ENCODE data around the gene RHD.
"Not testable (repeated sequence)": the region's sequence is repeated elsewhere in the genome, so short reads cannot be mapped to it uniquely, and the experiment has no call there.

The RHD gene

DNA sequence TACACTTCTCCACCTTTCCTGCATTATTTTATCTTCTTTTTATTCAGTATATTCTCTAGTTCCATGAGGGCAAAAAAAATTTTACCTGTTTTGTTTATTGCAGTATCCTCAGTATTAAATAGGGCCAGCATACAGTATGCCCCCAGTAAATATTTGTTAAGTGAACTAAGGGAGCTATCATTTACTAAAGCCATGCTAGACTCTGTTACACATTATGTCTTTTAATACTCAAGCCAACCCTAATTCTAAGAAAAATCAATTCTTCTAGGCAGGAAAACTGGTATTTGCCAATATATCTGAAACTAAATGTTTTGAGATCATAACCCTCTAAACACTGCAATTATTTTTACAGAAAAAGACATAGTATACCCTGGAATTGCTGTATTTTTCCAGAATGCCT is 84.1 kb downstream of the RHD start:
- DNase-seq (ENCODE audit: low read depth): no peak

DNA sequence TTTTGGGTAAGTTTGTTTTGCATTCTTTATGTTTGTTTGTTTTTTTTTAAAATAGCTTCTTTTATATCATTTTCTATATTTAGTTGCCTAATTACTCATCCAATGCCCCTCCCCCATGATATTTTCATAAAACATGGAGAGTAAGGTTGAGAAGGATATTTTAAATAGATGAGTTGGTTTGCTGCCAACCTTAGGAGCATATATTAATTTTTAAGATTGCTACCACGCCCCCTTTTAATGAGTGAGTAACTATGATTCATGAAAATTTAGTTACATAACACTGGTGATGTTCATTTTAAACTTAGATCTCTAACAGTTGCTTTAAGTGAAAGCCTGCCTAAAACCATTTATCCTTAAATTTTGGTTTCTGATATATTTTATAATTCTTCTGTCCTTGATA is 84.5 kb downstream of the RHD start:
- peak; percentile 39 for DNase-seq (ENCODE audit: low read depth)

DNA sequence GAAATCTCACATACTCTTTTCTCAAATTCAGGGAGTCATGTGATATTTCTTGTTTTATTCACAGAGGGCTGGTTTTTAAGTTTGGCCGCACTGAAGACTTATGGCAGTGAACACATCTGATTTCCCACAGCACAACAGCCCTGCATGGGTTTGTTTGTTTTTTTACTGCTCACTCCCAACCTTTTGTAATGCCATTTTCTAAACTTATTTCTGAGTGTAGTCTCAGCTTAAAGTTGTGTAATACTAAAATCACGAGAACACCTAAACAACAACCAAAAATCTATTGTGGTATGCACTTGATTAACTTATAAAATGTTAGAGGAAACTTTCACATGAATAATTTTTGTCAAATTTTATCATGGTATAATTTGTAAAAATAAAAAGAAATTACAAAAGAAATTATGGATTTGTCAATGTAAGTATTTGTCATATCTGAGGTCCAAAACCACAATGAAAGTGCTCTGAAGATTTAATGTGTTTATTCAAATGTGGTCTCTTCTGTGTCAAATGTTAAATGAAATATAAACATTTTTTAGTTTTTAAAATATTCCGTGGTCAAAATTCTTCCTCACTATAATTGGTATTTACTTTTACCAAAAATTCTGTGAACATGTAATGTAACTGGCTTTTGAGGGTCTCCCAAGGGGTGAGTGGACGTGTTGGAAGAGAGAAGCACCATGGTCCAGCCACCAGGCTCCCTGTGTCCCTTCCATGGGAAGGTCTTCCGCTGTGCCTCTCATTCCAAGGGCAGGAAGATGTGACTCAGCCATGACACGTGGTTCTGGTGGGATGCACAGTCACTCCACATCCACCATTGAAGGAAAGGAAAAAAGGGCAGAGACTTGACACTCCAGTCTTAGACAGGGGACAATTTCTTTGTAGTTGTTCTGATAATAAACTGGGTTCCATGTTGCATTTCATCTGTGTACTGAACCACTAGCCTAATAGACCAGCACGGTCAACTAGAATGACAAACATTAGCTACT is 88.6 kb downstream of the RHD start:
- peak; percentile 40 for DNase-seq (ENCODE audit: low read depth)

DNA sequence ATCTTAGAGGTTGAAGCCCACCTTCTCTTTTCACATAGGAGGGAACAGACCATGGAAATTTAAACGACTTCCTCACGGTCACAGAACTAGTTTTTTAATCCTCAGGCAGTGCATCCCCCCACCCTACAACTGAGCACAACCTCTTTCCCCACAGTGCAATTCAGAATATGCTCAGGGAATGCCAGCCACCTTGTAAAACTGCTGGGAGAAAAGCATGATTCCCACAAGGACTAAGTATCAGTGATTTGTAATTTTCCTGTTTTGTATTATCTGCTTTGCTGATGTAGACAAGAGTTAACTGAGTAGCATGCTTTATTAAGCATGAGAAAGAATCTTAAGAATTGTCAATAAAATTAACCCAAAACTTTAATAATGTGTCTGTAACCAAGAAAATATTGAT is 89.6 kb downstream of the RHD start:
- no peak for DNase-seq (ENCODE audit: low read depth)

DNA sequence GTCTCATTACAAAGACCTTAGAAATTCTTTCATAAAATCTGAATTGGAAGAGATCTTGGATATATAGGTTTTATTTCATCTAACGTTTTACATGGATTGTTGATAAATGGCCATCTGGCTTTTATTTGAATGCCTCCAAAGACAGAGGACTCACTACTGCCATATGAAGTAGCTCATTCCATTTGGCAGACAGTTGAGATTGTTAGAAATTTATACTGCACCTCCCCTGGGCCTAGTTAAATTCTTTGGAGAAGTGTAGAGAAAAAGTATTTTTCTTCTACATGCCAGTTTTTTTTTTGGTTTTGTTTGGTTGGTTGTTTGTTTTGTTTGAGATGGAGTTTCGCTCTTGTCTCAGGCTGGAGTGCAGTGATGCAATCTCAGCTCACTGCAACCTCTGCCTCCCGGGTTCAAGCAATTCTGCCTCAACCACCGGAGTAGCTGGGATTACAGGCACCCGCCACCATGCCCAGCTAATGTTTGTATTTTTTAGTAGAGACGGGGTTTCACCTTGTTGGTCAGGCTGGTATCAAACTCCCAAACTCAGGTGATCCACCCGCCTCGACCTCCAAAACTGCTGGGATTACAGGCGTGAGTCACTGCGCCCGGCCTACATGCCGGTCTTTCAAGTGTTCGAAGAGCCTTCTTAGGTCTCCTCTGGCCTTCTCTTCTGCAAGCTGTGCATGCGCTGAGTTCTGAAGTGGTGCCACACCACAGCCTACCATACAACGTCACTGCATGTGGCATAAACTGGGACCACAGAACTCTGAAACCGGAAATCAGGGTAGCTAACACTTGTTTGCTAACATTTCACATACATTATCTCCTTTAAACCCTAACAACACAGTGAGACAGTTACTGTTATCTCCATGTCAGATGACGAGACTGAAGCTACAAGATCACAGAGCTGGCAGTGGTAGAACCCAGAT is 90.6 kb downstream of the RHD start:
- DNase-seq (ENCODE audit: low read depth): not testable (repeated sequence)

DNA sequence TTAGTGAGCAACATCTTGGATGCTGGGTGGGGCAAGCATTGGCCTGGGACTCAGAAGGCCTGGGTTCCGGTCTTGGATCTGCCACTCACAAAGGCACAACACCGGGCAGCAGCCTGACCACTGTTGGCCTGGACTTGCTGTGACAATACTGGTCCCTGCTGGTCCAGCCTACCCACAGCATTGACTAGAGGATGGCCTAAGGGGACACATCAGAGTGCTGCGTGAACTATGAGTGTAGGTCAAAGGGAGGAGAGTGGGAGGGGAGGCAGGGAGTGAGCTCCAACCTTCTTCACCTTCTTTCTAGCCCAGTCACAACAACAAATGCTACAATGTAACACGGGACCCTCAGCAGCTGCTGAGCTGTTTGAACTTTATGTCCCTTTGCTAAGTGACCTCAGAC is 96.9 kb downstream of the RHD start:
- no peak for DNase-seq (ENCODE audit: low read depth)

DNA sequence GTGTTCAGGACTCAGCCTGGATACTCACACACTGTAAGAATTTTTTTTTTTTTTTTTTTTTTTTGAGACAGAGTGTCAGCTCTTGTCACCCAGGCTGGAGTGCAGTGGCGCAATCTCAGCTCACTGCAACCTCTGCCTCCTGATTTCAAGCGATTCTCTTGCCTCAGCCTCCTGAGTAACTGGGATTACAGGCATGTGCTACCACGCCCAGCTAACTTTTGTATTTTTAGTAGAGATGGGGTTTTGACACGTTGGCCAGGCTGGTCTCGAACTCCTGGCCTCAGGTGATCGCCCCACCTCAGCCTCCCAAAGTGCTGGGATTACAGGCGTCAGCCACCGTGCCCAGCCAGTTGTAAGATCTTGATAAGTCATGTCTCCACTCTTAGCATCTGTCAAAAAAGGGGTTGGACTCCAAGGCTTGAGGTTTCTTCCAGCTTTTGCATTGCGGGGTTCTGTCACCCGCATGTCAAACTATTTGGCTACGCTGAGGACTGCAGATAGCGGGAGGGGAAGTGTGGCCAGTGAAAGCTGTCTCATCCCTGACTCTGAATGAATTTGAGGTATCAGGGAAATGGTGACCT is 97.5 kb downstream of the RHD start:
- DNase-seq (ENCODE audit: low read depth): not testable (repeated sequence)

DNA sequence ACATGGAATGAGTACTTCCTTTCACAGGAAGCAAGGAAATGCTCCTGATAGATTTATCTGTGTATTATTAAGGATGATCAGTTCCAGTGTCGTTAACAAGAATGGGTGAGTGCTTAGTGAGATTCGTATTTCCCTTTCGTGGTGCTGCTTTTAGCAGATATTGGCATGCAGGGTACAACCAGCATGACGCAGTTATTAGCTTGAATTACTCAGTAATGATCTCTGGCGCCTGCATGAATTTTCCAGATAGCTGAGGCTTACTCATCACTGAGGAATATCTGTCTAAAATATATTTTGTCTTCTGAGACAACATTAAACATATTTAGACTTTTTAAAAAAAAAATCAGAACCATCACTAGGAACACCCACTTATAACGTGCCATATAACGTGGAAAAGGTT is 99.4 kb downstream of the RHD start:
- peak; percentile 69 for DNase-seq (ENCODE audit: low read depth)

DNA sequence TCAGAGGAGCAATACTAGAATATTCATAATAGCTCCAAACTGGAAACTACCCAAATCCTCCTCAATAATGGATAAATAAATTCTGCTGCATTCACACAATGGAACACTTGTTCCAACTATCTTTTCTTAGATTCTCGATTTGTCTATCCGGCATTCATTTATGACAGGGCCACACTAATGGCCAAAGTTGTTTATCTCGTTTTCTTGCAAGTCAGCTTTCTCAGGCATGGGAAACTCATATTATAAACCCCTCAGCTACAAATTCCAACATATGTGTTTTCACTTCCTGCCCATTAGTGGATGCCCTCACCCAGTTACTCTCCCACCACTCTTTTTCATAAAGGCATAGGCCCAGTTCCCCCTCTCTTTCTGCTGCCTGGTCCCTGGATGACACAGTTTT is 106.1 kb downstream of the RHD start:
- DNase-seq (ENCODE audit: low read depth): not testable (repeated sequence)

All from HS-5 (cell line).